Stimulated activated CD4-positive, alpha-beta T cell treated with anti-CD3 and anti-CD28 coated beads, TNF-alpha, amount 100 ng/mL, for 48 hours (primary cell): Measurements from ENCODE around the gene SOBP.

Source experiments
- DNase-seq, 3 donors: peaks; one replicate each; pipeline ENCODE4 v3.0.0-alpha.2; 2020; ENCODE audit warnings: low read depth in 3 of 3

Gene SOBP

GRCh38 chr6:107587451-107587850 lies 97.5 kb downstream of the SOBP start:
- DNase-seq, result no peak

GRCh38 chr6:107589199-107589598 lies 99.3 kb downstream of the SOBP start:
- no peak for DNase-seq

- no peak for DNase-seq
Measured at GRCh38 chr6:107589934-107590333, 100.0 kb downstream of the SOBP start.

- DNase-seq, result no peak
Measured at GRCh38 chr6:107590378-107590777, 100.5 kb downstream of the SOBP start.

- no peak for DNase-seq
Measured at GRCh38 chr6:107591346-107591745, 101.4 kb downstream of the SOBP start.

GRCh38 chr6:107592806-107593205 lies 102.9 kb downstream of the SOBP start:
- no peak for DNase-seq

- DNase-seq, result no peak
Measured at GRCh38 chr6:107594736-107595135, 104.8 kb downstream of the SOBP start.

GRCh38 chr6:107598091-107598490 lies 108.2 kb downstream of the SOBP start:
- DNase-seq, result no peak

GRCh38 chr6:107599043-107599442 lies 109.1 kb downstream of the SOBP start:
- DNase-seq, result no peak

- DNase-seq, result no peak
Measured at GRCh38 chr6:107600121-107600520, 110.2 kb downstream of the SOBP start.

- DNase-seq, result no peak
Measured at GRCh38 chr6:107600936-107601335, 111.0 kb downstream of the SOBP start.

GRCh38 chr6:107601406-107601805 lies 111.5 kb downstream of the SOBP start:
- no peak for DNase-seq

- DNase-seq, result no peak
Measured at GRCh38 chr6:107602321-107603005, 112.5 kb downstream of the SOBP start.

GRCh38 chr6:107603006-107603370 lies 113.1 kb downstream of the SOBP start:
- no peak for DNase-seq

GRCh38 chr6:107604549-107604948 lies 114.6 kb downstream of the SOBP start:
- DNase-seq, result no peak

GRCh38 chr6:107606407-107606806 lies 116.5 kb downstream of the SOBP start:
- DNase-seq, result no peak

- no peak for DNase-seq
Measured at GRCh38 chr6:107607116-107607515, 117.2 kb downstream of the SOBP start.

- DNase-seq, result no peak
Measured at GRCh38 chr6:107611094-107611810, 121.3 kb downstream of the SOBP start.

- DNase-seq, result no peak
Measured at GRCh38 chr6:107612762-107613415, 123.0 kb downstream of the SOBP start.

GRCh38 chr6:107613651-107614379 lies 123.9 kb downstream of the SOBP start:
- no peak for DNase-seq

GRCh38 chr6:107614828-107615227 lies 124.9 kb downstream of the SOBP start:
- DNase-seq, result no peak

GRCh38 chr6:107616775-107617174 lies 126.9 kb downstream of the SOBP start:
- no peak for DNase-seq
